Peyer's patch (tissue), 4 donors: Measurements from ENCODE around the gene HNRNPA1. TPM values are rescaled to one million over a fixed set of nuclear protein-coding genes. Genes with fewer than 3 reads are reported as not detected.

Source experiments
- DNase-seq, 3 donors: peaks; one replicate each; pipeline ENCODE4 v3.0.0-alpha.2; 2017 to 2019
- H3K27ac ChIP-seq, 4 donors: fragments of 200-600 bp; sonication (generic); one replicate each; pipeline ENCODE4 v1.5.1; 2016 to 2019
- H3K27me3 ChIP-seq, 2 donors: fragments of 200-600 bp; sonication (generic); one replicate each; pipeline ENCODE4 v1.5.1; 2019
- H3K36me3 ChIP-seq, 3 donors: fragments of 200-600 bp; sonication (generic); one replicate each; pipeline ENCODE4 v1.5.1; 2016 to 2019
- H3K4me1 ChIP-seq, 4 donors: fragments of 200-600 bp; sonication (generic); one replicate each; pipeline ENCODE4 v1.5.1; 2016 to 2019
- H3K4me3 ChIP-seq, 4 donors: fragments of 200-600 bp; sonication (generic); 1 replicate in 3 of 4; 2 replicates in 1 of 4; pipeline ENCODE4 v1.5.1; 2016 to 2019; ENCODE audit warnings: mild to moderate bottlenecking in 1 of 4
- H3K9me3 ChIP-seq, 4 donors: fragments of 200-600 bp; sonication (generic); one replicate each; pipeline ENCODE4 v1.5.1; 2016 to 2019; ENCODE audit warnings: mild to moderate bottlenecking in 1 of 4
- POLR2A ChIP-seq, 2 donors: fragments of 450-650 bp; IDR thresholded peaks; one replicate each; pipeline ENCODE4 v1.5.1; 2017; ENCODE audit warnings: antibody characterized with exemption in 2 of 2, mild to moderate bottlenecking in 2 of 2, moderate library complexity in 2 of 2
- total RNA-seq, 4 donors: library from RNA; depleted of rRNA; stranded (reverse); fragments of >200 nt; gene quantifications; one replicate each; pipeline ENCODE4 v1.1.0, GENCODE V29; 2016
- TF ChIP-seq, protein P1 (sequence below), 6 experiments: fragments of 450-650 bp in 4 of 6; fragments of 200-600 bp in 2 of 6; sonication (generic) in 1 of 6; IDR thresholded peaks; one replicate each; pipeline ENCODE4 v1.5.1; 2017 to 2019; ENCODE audit warnings: antibody characterized with exemption in 6 of 6, mild to moderate bottlenecking in 3 of 6, moderate library complexity in 1 of 6

The HNRNPA1 gene
- total RNA-seq, 4 donors from 2014 or later, result 198 to 703 (median 254) TPM

DNA sequence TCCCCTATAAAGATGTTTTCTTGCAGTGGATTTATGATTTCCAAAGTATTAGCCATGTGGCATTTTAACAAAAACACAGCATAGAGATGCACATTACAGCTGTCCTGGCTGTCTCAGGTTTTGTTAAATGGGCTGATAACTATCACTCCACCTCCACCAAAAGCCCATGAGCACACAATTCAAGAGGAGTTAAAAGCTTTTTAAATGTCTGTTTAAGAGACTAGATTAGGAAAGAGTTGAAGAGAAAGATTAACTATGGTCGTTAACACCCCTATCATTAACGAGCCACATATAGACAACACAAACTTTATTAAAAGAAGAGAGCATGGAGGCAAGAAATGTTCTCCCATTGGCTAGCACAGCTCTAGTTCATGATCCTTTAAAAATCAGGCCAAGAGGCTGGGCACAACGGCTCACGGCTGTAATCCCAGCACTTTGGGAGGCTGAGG is 15.1 kb upstream of the HNRNPA1 start:
- H3K4me1 ChIP-seq, result peaks cover 0 to 5% (median 0%) of the 10 kb centered on the region in 4 donors
- no peaks in the 10 kb centered on the region for H3K36me3 ChIP-seq
- H3K4me3 ChIP-seq, result no peak overlapping the region
- DNase-seq, result no peak
- H3K27me3 ChIP-seq, result no peaks in the 10 kb centered on the region
- H3K9me3 ChIP-seq, result no peaks in the 10 kb centered on the region
- no peak for TF ChIP-seq POLR2A (IDR thresholded peaks at IDR 0.05)
- TF ChIP-seq, protein P1, sequence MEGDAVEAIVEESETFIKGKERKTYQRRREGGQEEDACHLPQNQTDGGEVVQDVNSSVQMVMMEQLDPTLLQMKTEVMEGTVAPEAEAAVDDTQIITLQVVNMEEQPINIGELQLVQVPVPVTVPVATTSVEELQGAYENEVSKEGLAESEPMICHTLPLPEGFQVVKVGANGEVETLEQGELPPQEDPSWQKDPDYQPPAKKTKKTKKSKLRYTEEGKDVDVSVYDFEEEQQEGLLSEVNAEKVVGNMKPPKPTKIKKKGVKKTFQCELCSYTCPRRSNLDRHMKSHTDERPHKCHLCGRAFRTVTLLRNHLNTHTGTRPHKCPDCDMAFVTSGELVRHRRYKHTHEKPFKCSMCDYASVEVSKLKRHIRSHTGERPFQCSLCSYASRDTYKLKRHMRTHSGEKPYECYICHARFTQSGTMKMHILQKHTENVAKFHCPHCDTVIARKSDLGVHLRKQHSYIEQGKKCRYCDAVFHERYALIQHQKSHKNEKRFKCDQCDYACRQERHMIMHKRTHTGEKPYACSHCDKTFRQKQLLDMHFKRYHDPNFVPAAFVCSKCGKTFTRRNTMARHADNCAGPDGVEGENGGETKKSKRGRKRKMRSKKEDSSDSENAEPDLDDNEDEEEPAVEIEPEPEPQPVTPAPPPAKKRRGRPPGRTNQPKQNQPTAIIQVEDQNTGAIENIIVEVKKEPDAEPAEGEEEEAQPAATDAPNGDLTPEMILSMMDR (IDR thresholded peaks at IDR 0.05), result no peak
- no peak overlapping the region for H3K27ac ChIP-seq

GRCh38 chr12:54266852-54267251 is 13.7 kb upstream of the HNRNPA1 start:
- Histone ChIP-seq H3K4me3 (no peak overlapping the region), H3K9me3 (no peaks in the 10 kb centered on the region), H3K36me3 (no peaks in the 10 kb centered on the region), H3K27ac (no peak overlapping the region), H3K4me1 (peaks cover 0 to 5% (median 0%) of the 10 kb centered on the region in 4 donors), H3K27me3 (no peaks in the 10 kb centered on the region)
- TF ChIP-seq, protein P1 (IDR thresholded peaks at IDR 0.05), result no peak
- TF ChIP-seq POLR2A (IDR thresholded peaks at IDR 0.05), result no peak
- no peak for DNase-seq

DNA sequence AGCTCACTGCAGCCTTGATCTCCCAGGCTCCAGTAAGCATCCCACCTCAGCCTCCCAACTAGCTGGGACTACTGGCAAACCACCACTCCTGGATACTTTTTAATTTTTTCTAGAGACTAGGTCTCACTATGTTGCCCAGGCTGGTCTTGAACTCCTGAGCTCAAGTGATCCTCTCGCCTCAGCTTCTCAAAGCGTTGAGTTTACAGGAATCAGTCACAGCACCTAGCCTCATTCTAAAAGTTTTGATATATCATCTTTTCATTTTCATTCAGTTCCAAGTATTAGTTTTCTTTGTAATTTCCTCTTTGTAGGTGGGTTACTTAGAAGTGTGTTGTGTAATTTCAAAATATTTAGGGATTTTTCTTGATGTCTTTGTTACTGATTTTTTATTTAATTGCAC is 10.2 kb upstream of the HNRNPA1 start:
- Histone ChIP-seq H3K36me3 (no peaks in the 10 kb centered on the region), H3K4me1 (no peaks in the 10 kb centered on the region), H3K27me3 (no peaks in the 10 kb centered on the region), H3K9me3 (no peaks in the 10 kb centered on the region), H3K27ac (no peak overlapping the region), H3K4me3 (no peak overlapping the region)
- TF ChIP-seq POLR2A (IDR thresholded peaks at IDR 0.05), result no peak
- TF ChIP-seq, protein P1 (IDR thresholded peaks at IDR 0.05), result no peak
- no peak for DNase-seq

DNA sequence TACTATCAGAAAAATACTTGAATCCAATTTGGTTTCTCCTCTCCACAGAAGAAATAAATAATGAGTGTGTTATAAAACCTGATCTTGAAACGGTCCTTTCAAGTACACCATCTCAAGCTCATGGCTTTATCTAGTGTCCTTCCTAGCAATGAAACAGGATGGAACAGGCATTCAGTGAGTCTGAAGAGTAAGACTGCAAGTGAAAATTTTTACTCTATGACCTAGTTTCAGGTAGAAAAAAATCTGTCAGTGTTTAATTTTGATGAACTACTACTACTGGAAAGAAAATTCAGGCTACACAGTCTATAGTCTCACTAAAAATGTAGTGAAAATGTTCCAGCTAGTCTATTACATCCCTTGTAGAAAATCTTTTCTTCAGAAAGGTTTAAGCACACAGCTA is 8.3 kb upstream of the HNRNPA1 start:
- Histone ChIP-seq H3K4me3 (no peak overlapping the region), H3K27me3 (no peaks in the 10 kb centered on the region), H3K9me3 (no peaks in the 10 kb centered on the region), H3K36me3 (no peaks in the 10 kb centered on the region), H3K4me1 (no peaks in the 10 kb centered on the region), H3K27ac (no peak overlapping the region)
- DNase-seq, result no peak
- no peak for TF ChIP-seq POLR2A (IDR thresholded peaks at IDR 0.05)
- TF ChIP-seq, protein P1 (IDR thresholded peaks at IDR 0.05), result no peak

GRCh38 chr12:54273981-54274380 is 6.5 kb upstream of the HNRNPA1 start:
- no peaks in the 10 kb centered on the region for H3K36me3 ChIP-seq
- TF ChIP-seq, protein P1 (IDR thresholded peaks at IDR 0.05), result no peak
- TF ChIP-seq POLR2A (IDR thresholded peaks at IDR 0.05), result no peak
- no peaks in the 10 kb centered on the region for H3K9me3 ChIP-seq
- no peaks in the 10 kb centered on the region for H3K27me3 ChIP-seq
- no peak overlapping the region for H3K27ac ChIP-seq
- DNase-seq, result no peak
- peaks cover 0 to 15% (median 6%) of the 10 kb centered on the region in 4 donors for H3K4me1 ChIP-seq
- H3K4me3 ChIP-seq, result no peak overlapping the region

DNA sequence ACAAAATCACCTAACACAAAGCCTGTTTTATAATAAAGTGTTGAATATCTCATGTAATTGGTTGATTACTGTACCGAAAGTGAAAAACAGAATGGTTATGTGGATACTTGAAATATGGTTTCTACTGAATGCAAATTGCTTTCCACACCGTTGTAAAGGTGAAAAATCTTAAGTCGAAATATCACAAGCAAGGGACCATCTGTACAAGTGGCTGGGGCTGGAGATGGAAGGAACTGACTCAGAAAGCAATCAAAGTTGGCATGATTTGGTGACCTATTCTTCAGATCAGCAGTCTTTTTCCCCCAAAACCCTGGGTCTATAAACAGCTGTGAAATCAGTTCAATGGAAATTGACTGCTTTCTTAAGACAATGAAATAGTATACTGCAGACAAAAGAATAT is 4.2 kb upstream of the HNRNPA1 start:
- H3K4me3 ChIP-seq, result no peak overlapping the region
- H3K36me3 ChIP-seq, result no peaks in the 10 kb centered on the region
- TF ChIP-seq, protein P1 (IDR thresholded peaks at IDR 0.05), result no peak
- no peak for TF ChIP-seq POLR2A (IDR thresholded peaks at IDR 0.05)
- peaks cover 0 to 15% (median 6%) of the 10 kb centered on the region in 4 donors for H3K4me1 ChIP-seq
- no peaks in the 10 kb centered on the region for H3K9me3 ChIP-seq
- DNase-seq, result no peak
- H3K27ac ChIP-seq, result no peak overlapping the region
- no peaks in the 10 kb centered on the region for H3K27me3 ChIP-seq
